A549 (cell line): ENCODE data around the gene OBSL1.

Source experiments
- CEBPB ChIP-seq, 2 experiments: fragments of >200 bp in 1 of 2; sonication (Bioruptor Twin) in 1 of 2; formaldehyde crosslinking in 1 of 2; IDR thresholded peaks; 2 replicates each; pipeline ENCODE4 v1.6.1; 2012 to 2016
- CHD2 ChIP-seq: fragments of 150-350 bp; IDR thresholded peaks from 2 replicates; pipeline ENCODE4 v1.6.1; 2014; ENCODE audit warnings: low read length; ENCODE audit not compliant: partially characterized antibody
- EP300 ChIP-seq, 2 experiments: fragments of >200 bp; sonication (Bioruptor Twin); formaldehyde crosslinking; IDR thresholded peaks; 2 replicates in 1 of 2; 3 replicates in 1 of 2; pipeline ENCODE4 v1.6.1; 2016 to 2017
- ESRRA ChIP-seq: fragments of 150-350 bp; IDR thresholded peaks from 2 replicates; pipeline ENCODE4 v1.6.1; 2014; ENCODE audit warnings: mild to moderate bottlenecking, low read length, borderline replicate concordance
- NR3C1 ChIP-seq: fragments of >200 bp; sonication (Bioruptor Twin); formaldehyde crosslinking; IDR thresholded peaks from 3 replicates; pipeline ENCODE4 v1.6.1; 2017
- RARB ChIP-seq: fragments of 250-450 bp; sonication (Bioruptor Pico); IDR thresholded peaks from 2 replicates; pipeline ENCODE4 v1.8.0; 2021; ENCODE audit warnings: mild to moderate bottlenecking, moderate library complexity
- RCOR1 ChIP-seq: fragments of 150-350 bp; IDR thresholded peaks from 2 replicates; pipeline ENCODE4 v1.6.1; 2014; ENCODE audit warnings: antibody characterized with exemption, low read length, low read depth
- TF ChIP-seq, protein P1 (sequence below): fragments of >200 bp; sonication (Bioruptor Twin); formaldehyde crosslinking; IDR thresholded peaks from 3 replicates; pipeline ENCODE4 v1.5.1; 2016
- TF ChIP-seq, protein P2 (sequence below): fragments of 200-600 bp; sonication (generic); IDR thresholded peaks from 2 replicates; pipeline ENCODE4 v1.6.1; 2016; ENCODE audit warnings: antibody characterized with exemption, mild to moderate bottlenecking, moderate library complexity

- no peak for TF ChIP-seq NR3C1
- TF ChIP-seq RCOR1 = no peak
- TF ChIP-seq, protein P1, sequence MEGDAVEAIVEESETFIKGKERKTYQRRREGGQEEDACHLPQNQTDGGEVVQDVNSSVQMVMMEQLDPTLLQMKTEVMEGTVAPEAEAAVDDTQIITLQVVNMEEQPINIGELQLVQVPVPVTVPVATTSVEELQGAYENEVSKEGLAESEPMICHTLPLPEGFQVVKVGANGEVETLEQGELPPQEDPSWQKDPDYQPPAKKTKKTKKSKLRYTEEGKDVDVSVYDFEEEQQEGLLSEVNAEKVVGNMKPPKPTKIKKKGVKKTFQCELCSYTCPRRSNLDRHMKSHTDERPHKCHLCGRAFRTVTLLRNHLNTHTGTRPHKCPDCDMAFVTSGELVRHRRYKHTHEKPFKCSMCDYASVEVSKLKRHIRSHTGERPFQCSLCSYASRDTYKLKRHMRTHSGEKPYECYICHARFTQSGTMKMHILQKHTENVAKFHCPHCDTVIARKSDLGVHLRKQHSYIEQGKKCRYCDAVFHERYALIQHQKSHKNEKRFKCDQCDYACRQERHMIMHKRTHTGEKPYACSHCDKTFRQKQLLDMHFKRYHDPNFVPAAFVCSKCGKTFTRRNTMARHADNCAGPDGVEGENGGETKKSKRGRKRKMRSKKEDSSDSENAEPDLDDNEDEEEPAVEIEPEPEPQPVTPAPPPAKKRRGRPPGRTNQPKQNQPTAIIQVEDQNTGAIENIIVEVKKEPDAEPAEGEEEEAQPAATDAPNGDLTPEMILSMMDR = peak; percentile 63
- no peak for TF ChIP-seq CEBPB (IDR thresholded peaks at IDR 0.05)
- no peak for TF ChIP-seq EP300 (IDR thresholded peaks at IDR 0.05)
- TF ChIP-seq CHD2 = no peak
- TF ChIP-seq, protein P2, sequence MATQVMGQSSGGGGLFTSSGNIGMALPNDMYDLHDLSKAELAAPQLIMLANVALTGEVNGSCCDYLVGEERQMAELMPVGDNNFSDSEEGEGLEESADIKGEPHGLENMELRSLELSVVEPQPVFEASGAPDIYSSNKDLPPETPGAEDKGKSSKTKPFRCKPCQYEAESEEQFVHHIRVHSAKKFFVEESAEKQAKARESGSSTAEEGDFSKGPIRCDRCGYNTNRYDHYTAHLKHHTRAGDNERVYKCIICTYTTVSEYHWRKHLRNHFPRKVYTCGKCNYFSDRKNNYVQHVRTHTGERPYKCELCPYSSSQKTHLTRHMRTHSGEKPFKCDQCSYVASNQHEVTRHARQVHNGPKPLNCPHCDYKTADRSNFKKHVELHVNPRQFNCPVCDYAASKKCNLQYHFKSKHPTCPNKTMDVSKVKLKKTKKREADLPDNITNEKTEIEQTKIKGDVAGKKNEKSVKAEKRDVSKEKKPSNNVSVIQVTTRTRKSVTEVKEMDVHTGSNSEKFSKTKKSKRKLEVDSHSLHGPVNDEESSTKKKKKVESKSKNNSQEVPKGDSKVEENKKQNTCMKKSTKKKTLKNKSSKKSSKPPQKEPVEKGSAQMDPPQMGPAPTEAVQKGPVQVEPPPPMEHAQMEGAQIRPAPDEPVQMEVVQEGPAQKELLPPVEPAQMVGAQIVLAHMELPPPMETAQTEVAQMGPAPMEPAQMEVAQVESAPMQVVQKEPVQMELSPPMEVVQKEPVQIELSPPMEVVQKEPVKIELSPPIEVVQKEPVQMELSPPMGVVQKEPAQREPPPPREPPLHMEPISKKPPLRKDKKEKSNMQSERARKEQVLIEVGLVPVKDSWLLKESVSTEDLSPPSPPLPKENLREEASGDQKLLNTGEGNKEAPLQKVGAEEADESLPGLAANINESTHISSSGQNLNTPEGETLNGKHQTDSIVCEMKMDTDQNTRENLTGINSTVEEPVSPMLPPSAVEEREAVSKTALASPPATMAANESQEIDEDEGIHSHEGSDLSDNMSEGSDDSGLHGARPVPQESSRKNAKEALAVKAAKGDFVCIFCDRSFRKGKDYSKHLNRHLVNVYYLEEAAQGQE = no peak
- TF ChIP-seq RARB (CRISPR knock-in tag) = no peak
- TF ChIP-seq ESRRA = no peak
Measured at GRCh38 chr2:219560037-219560892, 11.1 kb downstream of the OBSL1 start.
